ENCODE measurements around the gene SH2D7.
A peak's percentile ranks its signal among the peaks of the same experiment; 100 is the strongest.

SH2D7 gene

GRCh38 chr15:78140292-78140691 lies 47.9 kb downstream of the SH2D7 start:
- DNase-seq (ENCODE audit: low spot score), result no peak
- H3K9me3 ChIP-seq (ENCODE audit: severe bottlenecking), result no peaks in the 10 kb centered on the region
- no peaks in the 10 kb centered on the region for H3K4me1 ChIP-seq (ENCODE audit: insufficient read depth, poor library complexity, severe bottlenecking)
- no peaks in the 10 kb centered on the region for H3K27me3 ChIP-seq (ENCODE audit: insufficient read depth, poor library complexity, severe bottlenecking)
- H3K27ac ChIP-seq (ENCODE audit: poor library complexity, severe bottlenecking), result no peak overlapping the region
- H3K4me3 ChIP-seq (ENCODE audit: severe bottlenecking), result no peak overlapping the region
- ATAC-seq (ENCODE audit: low read depth), result no peak
- no peaks in the 10 kb centered on the region for H3K36me3 ChIP-seq (ENCODE audit: low read depth)
- no peak for TF ChIP-seq CTCF (IDR thresholded peaks at IDR 0.05; ENCODE audit: poor library complexity, severe bottlenecking)

GRCh38 chr15:78142332-78142731 lies 50.0 kb downstream of the SH2D7 start:
- 0 out of 3 replicates have a peak, but pooled peaks have one; percentile 17 for ATAC-seq (ENCODE audit: low read depth)
- peak; percentile 27 for DNase-seq (ENCODE audit: low spot score)
- Histone ChIP-seq H3K36me3 (ENCODE audit: low read depth) (no peaks in the 10 kb centered on the region), H3K4me1 (ENCODE audit: insufficient read depth, poor library complexity, severe bottlenecking) (peaks cover 10% of the 10 kb centered on the region), H3K27ac (ENCODE audit: poor library complexity, severe bottlenecking) (no peak overlapping the region), H3K4me3 (ENCODE audit: severe bottlenecking) (no peak overlapping the region), H3K9me3 (ENCODE audit: severe bottlenecking) (no peaks in the 10 kb centered on the region), H3K27me3 (ENCODE audit: insufficient read depth, poor library complexity, severe bottlenecking) (no peaks in the 10 kb centered on the region)
- no peak for TF ChIP-seq CTCF (IDR thresholded peaks at IDR 0.05; ENCODE audit: poor library complexity, severe bottlenecking)

- Histone ChIP-seq H3K4me3 (ENCODE audit: severe bottlenecking) (no peak overlapping the region), H3K27ac (ENCODE audit: poor library complexity, severe bottlenecking) (no peak overlapping the region), H3K36me3 (ENCODE audit: low read depth) (no peaks in the 10 kb centered on the region), H3K4me1 (ENCODE audit: insufficient read depth, poor library complexity, severe bottlenecking) (peaks cover 17% of the 10 kb centered on the region), H3K27me3 (ENCODE audit: insufficient read depth, poor library complexity, severe bottlenecking) (no peaks in the 10 kb centered on the region), H3K9me3 (ENCODE audit: severe bottlenecking) (no peaks in the 10 kb centered on the region)
- TF ChIP-seq CTCF (IDR thresholded peaks at IDR 0.05; ENCODE audit: poor library complexity, severe bottlenecking), result no peak
- no peak for ATAC-seq (ENCODE audit: low read depth)
- DNase-seq (ENCODE audit: low spot score), result peak; percentile 32
Observed at GRCh38 chr15:78146425-78147154, 54.2 kb downstream of the SH2D7 start.

GRCh38 chr15:78147566-78147965 lies 55.2 kb downstream of the SH2D7 start:
- TF ChIP-seq CTCF (IDR thresholded peaks at IDR 0.05; ENCODE audit: poor library complexity, severe bottlenecking), result no peak
- Histone ChIP-seq H3K27ac (ENCODE audit: poor library complexity, severe bottlenecking) (no peak overlapping the region), H3K36me3 (ENCODE audit: low read depth) (no peaks in the 10 kb centered on the region), H3K9me3 (ENCODE audit: severe bottlenecking) (no peaks in the 10 kb centered on the region), H3K4me3 (ENCODE audit: severe bottlenecking) (no peak overlapping the region), H3K4me1 (ENCODE audit: insufficient read depth, poor library complexity, severe bottlenecking) (peaks cover 17% of the 10 kb centered on the region), H3K27me3 (ENCODE audit: insufficient read depth, poor library complexity, severe bottlenecking) (no peaks in the 10 kb centered on the region)
- peak; percentile 59 for DNase-seq (ENCODE audit: low spot score)
- ATAC-seq (ENCODE audit: low read depth), result no peak

- Histone ChIP-seq H3K27ac (ENCODE audit: poor library complexity, severe bottlenecking) (peak overlapping the region; percentile 39), H3K36me3 (ENCODE audit: low read depth) (no peaks in the 10 kb centered on the region), H3K27me3 (ENCODE audit: insufficient read depth, poor library complexity, severe bottlenecking) (no peaks in the 10 kb centered on the region), H3K4me1 (ENCODE audit: insufficient read depth, poor library complexity, severe bottlenecking) (peaks cover 17% of the 10 kb centered on the region), H3K4me3 (ENCODE audit: severe bottlenecking) (peak overlapping the region; percentile 88), H3K9me3 (ENCODE audit: severe bottlenecking) (no peaks in the 10 kb centered on the region)
- ATAC-seq (ENCODE audit: low read depth) (no peak), DNase-seq (ENCODE audit: low spot score) (peak; percentile 11)
- TF ChIP-seq CTCF (IDR thresholded peaks at IDR 0.05; ENCODE audit: poor library complexity, severe bottlenecking), result no peak
Observed at GRCh38 chr15:78148392-78149067, 56.2 kb downstream of the SH2D7 start.
